NCI-H2029 treated with DMSO at 0.1 percent for 48 hours (cell line): ENCODE measurements around the gene MAD1L1.
"Not testable (repeated sequence)": the region's sequence is repeated elsewhere in the genome, so short reads cannot be mapped to it uniquely, and the experiment has no call there.

Experiments
- DNase-seq: peaks from one replicate; lab custom pipeline; 2025; lab: John Stamatoyannopoulos, UW

Gene MAD1L1

DNA sequence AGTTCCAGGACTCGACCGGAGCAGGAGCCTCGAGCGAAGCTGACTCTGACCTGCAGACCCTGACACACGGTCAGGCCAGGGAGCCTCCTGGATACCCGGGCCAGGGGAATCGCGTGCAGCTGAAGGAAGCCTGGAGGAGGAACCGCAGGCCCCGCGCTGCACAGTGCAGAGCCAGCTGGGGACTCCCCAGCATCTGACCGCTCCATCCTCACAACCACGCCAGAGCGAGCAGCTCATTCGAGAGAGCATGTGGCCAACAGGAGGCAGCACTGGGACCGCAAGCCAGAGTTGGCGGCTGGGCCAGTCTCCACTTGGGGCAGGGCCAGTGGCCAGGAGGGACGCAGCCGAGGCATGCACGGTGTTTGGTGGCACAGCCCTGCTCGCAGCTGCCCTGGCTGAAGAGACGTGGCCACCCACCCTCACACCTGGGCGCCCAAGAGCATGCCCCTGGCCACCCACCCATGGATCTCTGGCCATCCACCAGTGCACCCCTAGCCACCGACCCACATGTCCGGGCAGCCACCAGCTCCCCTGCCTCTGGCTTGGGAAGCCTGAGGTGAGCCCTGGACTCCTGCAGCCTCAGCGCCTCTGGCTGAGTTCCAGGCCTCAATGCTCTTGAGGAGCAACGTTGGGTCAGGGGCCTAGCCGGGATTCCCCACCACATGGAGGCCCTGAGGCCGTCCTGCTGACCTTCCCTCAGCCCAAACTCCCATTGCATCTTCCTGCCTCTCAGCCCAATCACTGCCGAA is 348.7 kb downstream of the MAD1L1 start:
- no peak for DNase-seq

DNA sequence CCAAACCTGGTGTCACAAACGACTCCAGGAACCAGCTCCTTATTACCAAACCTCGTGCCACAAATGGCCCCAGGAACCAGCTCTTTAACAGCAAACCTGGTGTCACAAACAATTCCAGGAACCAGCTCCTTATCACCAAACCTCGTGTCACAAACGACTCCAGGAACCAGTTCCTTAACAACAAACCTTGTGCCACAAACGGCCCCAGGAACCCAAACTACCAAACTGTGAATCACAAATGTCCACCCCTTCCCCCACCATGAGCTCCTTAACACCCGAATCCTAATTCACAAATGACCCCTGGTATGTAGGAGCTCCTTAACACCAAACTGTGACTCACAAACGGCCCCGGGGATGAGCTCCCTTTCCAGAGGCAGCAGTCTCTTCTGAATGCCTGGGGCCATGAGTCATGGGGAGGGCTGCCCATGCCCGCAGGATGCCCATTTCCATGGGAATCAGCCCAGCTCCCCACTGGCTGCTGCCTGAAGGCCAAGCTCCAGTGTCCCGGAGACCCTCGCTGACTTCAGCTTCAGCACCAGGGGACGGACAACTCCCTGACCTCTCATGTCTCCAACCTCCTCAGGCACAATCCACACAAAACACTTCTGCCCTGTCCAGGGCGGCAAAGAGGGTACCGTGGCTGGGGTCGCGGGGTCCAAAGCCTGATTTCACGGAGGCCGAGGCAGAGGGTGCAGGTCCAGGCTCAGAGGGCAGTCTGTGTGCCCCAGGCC is 349.5 kb downstream of the MAD1L1 start:
- DNase-seq = no peak

DNA sequence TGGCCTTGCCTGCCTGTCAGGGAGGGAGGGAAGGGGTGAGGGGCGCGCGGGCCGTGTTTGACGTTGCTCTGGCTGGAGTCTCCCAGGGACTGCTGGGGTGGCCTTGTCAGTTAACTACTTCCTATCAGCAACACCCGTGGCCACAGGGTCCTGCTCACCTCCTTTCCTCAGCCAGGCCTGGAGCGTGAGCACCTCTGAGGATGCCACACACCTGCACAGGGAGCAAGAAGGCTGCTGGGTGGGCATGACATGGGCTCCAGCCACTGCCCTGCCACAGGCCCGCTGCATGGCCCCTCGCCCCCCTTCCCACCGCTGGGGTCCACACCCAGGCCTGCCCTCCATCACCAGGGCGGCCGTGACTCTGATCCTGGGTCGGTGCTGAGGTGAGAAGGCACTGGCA is 350.3 kb downstream of the MAD1L1 start:
- no peak for DNase-seq

DNA sequence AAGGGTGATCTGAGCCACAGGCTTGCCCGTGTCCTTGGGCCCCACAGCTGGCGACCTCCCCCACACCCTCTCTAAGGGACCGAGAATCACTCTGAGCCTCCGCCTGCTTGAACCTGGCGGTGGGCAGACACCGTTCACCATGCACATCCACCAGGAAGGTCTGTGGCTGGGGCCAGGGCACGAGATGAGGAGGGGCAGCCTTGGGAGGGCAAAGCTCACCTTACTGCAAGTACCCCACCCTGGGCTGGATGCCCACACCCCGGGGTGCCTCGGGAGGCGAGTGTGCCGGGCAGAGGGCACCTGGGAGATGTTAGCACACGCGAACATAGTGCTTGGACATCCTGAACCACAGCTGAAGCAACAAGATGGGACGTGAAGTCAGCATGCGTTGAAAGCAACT is 350.8 kb downstream of the MAD1L1 start:
- DNase-seq = no peak

DNA sequence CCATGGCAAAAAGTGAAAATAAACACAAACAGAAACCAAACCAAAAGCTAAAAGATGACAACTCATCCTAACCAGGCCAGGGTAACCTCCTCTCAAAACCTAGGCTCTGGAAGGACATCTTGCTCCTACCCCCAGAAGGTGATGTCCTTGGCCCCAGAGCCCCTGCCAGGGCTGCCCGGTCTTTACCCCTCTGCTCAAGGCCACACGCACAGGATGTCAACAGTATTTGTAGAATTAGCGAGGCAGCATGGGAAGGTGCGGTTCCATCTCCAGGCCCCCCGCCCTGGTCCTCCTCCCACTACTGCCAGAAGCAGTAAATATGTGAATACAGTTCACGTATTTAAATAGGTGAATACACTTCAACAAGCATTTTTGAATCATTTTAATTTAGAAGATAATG is 356.1 kb downstream of the MAD1L1 start:
- not testable (repeated sequence) for DNase-seq

DNA sequence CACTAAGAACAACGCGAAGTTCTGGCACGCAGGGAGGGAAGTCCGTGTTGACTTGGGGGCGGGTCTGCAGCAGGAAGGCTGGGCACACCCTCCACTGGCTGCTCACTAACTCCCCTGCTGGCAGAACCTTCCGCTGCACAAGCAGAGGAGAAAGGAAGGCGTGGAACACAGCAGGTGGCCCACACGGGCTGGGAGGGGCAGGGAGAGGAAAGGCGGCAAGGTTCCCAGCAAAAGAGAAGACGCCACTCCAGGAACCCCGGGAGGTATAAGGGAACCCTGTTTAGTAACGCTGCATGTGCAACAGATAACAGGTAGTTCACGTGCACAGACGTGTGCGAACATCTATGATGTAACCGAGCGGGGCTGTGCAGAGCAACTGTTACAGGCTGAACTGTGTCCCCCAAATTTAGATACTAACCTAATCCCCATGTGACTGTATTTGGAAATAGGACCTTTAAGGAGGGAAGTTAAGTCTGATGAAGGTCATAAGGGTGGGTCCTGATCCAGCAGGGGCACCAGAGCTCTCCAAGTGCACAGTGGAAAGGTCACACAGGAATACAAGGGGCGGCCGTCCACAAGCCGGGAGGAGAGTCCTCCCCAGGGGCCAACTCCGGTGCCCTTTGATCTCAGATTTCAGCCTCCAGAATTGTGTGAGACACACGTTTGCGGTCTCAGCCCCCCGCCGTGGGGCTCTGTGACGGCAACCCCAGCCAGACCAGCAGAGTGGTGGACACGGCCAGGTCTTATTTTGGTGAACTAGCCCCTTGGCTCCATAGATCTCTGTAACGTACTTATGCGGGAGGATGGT is 357.1 kb downstream of the MAD1L1 start:
- DNase-seq = not testable (repeated sequence)

DNA sequence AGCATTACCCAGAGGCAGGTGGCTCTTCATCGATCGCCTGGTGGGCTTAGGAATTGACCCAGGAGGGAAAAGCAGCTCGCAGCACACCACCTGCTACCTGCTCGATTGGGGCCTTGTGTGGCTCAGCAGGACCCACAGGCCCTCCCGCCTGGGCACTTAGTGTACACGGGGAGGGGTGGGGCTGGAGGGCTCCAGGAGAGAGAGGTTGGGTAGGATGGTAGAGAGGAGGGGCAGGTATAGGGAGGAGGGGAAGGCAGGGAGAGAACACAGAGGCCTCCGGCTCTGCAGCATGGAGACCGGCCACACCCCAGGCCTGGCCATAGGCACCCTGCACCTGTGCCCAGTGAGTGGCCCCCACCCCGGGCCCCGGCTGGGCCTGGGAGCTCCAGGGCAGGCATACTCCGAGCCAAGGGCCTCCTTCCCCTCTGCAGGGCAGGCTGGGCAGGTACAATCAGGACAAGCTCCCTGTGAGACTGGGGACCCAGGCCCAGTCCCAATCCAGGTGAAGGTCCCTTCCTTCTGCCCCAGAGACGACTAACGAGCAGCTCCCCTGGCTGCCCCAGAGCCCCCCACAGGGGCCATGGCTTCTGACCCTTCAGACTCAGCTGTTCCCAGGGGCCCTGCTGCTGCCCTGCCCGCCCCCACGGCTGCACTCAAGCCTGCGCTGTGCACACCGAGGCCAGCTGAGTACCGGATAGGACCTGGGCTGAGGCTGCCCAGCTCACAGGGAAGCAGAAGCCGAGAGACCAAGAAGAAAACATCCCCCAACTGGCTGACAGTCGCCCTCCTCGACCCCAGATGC is 358.0 kb downstream of the MAD1L1 start:
- not testable (repeated sequence) for DNase-seq

DNA sequence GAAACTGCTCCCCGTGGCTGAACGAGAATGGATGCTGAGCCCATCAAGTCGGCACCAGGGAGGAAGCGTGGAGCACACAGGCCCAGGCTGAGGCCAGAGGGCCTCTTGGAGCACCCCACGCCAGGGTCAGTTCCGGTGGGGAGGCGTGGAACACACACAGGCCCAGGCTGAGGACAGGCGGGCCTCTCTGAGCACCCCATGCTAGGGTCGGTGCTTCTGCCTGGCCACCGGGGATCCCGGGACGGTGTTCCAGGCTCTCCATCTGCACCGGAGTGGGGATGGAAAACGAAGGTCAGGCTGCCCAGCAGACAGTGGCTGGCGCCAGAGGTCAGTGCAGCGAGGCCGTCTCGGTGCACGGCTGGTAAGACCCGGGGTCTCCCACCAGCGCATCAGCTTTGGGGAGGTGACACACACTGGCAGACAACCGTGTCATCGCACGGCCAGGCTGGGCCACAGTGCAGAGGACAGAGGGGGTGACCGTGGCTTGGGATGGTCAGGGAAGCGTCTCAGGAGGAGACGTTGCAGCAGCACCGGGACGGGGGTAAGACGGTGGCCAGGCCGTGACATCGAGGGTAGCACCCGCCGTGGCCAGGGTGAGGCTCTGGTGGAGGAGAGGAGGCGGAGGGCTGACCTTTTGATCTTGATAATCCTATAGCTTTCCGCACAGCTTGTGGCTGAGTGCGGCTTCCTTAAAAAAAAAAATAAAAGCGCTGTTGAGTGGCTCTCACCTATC is 358.7 kb downstream of the MAD1L1 start:
- DNase-seq = no peak

DNA sequence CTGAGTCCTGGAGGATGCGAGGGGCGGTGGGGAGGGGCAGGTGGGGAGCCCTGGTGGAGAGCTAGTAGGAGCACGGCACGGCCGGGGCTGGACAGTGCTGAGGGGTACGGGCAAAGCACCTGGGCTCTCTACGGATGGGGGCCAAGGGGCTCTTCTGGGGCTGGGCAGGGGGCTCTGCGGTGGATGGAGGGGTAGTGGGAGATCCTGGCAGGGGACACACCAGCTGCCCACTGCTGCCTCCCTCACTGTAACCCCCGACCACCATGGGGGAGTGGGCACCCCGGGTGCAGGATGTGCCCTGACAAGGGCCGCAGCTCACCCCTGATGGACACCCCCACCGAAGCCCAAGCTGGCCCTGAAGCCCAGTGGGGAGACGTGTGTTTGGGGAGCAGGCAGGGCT is 359.3 kb downstream of the MAD1L1 start:
- no peak for DNase-seq

DNA sequence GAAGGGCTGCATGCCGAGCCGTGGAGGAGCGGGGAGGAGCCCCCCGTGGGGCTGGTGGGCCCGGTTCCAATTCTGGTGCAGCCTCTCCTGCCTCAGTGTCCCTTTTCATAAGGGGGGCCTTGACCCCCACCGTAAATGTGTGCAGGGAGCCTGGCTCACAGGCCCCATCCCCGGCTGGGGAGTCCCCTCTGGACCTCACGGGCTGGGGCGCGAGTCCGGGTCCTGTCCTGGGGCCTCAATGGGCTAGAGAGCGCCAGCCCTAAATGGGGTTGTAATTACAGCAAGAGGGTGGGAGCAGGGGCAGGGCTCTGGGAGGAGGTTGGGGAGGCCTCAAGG is 359.7 kb downstream of the MAD1L1 start:
- no peak for DNase-seq

DNA sequence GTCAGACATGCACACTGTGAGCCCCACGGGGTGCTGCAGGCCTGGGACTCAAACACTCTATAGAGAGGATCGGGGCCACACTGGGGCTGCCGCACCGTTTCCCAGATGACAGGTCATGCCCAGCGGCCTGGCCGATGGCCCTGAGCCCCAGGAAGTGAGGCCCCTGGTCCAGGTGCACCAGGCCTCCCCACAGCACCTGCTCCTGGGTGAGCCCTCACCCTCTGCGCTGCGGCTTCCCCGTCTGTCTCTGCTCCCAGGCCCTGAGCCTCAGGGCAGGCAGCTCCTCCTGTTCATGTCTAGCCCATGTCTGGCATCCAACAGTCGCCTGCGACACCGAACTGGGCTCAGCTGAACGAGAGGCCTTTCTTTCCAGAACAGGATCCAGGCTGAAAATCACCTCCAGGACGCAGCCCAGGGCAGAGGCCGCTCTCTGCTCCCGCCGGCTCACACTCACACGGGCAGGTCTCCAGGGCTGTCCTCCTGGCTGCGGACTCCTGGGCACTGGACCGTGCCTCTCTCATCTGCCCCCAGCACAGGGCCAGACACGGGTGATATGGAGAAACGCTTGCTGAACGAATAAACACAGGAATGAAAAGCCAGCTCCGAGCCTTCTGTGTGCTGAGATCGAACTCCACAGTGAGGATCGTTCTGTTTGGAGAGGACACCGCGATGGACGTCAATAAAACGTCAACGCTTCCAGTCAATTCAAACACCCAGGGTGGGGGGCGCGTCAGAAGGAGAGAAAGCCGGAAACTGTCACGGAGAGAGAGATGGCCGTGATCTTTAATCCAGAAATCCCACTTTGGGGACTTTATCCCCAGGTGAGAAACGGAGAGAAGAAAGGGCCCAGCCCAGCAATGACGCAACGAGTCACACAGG is 360.3 kb downstream of the MAD1L1 start:
- DNase-seq = no peak

DNA sequence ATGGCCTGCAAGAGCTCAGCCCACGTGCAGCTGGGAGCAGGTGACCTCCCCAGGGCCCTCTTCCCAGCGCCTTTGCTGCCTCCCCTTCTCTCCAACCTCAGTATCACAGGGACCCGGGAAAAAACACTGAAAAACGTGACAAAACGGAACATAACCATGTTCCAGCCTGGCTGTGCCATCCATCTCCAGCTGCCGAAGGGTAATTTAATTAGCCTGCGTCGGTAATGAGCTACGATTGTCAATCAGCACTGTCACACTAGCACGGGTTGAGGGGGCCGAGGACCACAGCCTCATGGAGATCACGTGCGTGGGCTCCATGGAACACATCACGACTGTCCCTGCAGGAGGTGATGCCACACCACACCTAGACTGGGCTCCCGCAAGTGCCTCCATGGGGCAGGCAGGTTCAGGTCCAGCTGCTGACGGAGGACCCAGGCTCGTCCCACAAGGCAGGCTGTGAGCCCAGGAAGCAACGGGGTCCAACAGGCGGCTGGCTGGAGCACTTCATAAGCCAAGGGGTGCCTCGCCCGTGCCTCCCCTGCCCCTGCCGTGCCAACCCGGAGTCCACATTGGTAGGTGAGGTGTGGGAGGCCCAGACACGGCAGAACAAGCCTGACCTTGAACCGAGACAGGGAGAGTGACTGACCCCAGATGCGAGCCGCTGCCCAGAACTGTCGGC is 363.2 kb downstream of the MAD1L1 start:
- DNase-seq = no peak

DNA sequence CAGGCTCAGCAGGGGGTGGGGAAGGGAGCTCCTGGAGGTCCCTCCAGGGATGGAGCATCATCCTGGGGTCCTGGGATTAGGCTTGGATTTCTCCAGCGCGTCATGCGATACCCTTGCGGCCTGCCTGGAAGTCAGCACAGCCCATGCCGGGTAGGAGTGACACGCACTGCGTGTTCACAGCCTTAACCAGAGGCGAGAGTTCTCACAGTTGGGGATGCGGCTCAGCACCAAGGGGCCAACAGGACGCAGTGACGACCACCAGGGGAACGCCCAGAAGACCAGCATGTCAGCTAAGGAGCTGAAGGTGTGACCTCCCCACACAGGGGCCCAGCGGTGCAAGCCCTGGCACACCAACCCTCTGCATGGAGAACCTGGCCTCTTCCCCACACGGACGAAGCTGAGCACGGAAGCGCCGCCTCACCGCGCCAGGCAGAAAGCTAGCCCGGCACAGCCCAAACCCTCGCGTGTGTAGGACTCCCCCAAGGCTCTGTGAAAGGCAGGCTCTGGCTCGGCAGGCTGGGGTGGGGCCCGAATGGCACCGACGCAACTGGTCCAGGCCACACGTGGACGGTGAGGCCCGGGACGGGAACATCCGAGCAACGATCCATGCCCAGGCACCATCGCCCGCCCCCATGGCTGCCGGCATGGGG is 364.1 kb downstream of the MAD1L1 start:
- no peak for DNase-seq

DNA sequence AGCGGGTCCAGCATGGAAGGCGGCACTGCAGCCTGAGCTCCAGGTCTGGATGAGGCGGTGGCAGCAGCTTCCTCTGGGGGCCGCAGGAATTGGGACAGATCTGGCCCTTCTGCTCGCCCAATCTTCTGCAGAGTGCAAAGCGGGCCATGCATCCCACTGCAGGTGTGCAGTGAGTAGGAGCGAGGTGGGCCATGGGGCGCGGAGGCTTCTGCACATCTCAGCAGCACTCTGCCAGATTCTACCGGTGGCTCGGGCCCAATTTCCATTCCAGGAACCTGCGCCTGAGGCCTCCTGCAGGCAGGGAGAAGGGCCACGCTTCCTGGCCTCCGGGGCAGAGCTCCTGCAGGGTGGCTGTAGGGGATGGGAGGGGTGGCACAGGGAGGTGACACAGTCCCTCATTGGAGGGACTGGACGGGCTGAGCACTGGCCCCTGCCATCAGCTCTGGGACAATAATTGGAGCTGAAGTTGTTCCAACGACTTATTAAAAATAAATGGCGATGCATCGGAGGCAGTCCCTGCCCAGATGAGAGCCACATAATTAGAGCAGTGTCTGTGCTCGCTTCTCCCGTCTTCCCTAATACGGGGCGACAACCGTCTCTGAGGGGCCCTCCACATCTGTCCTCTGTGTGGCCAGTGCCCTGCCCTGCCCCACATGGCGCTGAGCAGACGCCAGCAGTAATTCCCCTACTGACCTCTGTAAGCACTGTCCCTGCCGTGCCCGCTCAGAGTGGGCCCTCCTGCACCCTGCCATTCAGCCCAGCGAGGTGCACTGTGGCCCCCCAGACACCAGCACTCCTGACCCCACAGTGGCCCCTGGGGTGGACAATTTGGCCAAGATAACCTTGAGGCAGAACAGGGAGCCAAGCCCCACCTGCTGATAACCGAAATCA is 365.1 kb downstream of the MAD1L1 start:
- no peak for DNase-seq

DNA sequence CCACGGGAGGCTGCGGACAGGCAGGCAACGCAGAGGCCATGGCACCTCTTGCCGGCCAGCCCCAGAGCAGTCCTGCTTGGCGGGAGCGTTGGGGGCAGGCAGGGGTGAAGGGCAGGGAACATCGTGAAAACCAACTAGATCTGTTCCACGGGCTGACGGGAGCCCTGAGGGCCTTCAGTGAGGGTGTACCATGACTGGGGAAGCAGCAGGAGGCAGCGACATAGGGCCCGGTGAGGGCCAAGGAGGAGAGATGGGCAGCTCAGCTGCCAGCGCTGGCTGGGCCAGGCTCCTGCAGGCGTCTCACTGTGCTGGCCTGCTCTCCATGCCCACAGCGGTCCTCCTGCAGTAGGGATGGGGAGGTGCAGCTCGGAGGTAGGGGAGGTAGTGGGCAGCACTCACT is 366.1 kb downstream of the MAD1L1 start:
- no peak for DNase-seq

DNA sequence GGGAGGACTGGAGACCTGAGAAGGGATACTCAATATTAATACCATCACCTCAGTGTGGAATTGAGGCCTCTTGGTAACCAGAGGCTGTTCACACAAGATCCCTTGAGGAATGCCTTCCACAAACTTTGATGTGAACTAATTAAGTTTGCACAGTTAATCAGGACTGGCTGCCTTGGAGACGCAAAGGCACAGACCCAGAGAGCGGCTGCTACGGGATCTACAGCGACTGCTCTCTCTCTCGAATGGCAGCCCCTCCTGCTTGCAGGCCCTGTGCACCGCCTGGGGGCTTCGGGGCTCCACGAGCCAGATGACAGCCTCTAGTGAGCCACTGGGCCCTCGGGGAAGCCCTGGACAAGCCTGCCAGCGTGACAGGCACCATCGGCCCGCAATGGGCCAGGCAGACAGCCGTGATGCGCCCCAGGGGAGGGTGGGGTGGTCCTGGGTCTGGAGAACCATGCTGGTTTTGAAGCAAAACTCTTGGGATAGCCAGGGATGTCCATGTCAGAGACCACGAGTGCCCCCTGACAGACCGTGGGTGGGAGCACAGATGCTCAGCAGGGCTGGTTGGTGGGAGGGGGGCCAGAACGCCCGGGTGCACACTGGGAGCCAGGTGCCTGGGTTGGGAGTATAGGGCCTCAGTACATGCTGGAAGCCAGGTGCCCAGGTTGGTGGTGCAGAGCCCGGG is 367.0 kb downstream of the MAD1L1 start:
- no peak for DNase-seq

DNA sequence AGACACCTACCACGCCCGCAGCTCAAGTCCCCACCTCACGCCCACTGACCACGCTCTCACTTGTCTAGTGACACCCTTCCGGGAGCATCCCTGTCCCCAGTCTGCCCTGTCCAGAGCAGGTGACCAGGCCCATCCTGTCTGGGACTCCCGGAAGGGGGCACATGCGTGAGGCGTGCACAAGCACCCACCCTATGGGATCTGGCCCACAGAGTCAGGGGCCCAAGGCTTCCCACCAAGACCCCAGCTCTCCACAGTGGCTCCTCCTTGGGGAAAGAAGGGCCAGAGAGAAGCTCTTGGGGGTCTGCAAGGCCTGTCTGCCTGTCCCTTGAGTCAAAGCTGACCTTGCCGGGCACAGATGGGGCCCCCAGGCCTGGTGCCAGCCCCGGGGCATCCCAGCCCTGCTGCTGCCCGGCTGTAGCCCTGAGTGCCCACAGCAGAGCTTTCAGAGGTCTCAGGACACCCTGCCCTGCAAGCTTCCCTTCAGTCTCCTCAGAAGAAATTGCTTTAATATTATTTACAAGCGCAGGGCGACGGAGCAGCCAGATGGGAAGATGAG is 367.7 kb downstream of the MAD1L1 start:
- no peak for DNase-seq
